K562 (cell line): Measurements from ENCODE around the gene NAP1L4. TPM values are rescaled to one million over a fixed set of nuclear protein-coding genes. Genes with fewer than 3 reads are reported as not detected.
A peak's percentile ranks its signal among the peaks of the same experiment; 100 is the strongest.

Source experiments
- ATAC-seq: fragments of 200-7000 bp; cut with Tn5 transposase; 3 replicates; pipeline ENCODE4 v1.9.1; 2020; ENCODE audit warnings: moderate library complexity
- BruUV-seq: library from RNA; stranded (reverse); fragments of 400-500 nt; replicated peaks from 2 replicates; lab custom pipeline; 2021; lab: Mats Ljungman, UMichigan
- CTCF ChIA-PET: fragments of 300-600 bp; formaldehyde crosslinking; extraction: SDS; loops from one replicate; lab custom pipeline; 2021; ENCODE audit warnings: low intra/inter-chr PET ratio; lab: Yijun Ruan, JAX
- POLR2A ChIA-PET: fragments of 300-600, 350-650 bp; sonication (Branson Sonifier 250); formaldehyde crosslinking; extraction: SDS; loops from one replicate; lab custom pipeline; 2021; ENCODE audit warnings: antibody characterized with exemption, inconsistent platforms; lab: Yijun Ruan, JAX
- DNase-seq, 4 experiments: peaks; one replicate each; pipeline versions ENCODE4 v3.0.0 to v3.0.0-alpha.2; 2011 to 2018; ENCODE audit warnings: low spot score in 3 of 4, mixed read lengths in 3 of 4; ENCODE audit errors: extremely low read depth in 1 of 4
- FAIRE-seq: peaks from 2 replicates; lab custom pipeline; 2011; peaks lifted over from hg19 to GRCh38; lab: Jason Lieb, UNC
- H2AFZ ChIP-seq: 2 replicates; pipeline ENCODE4 v1.6.0; 2011; ENCODE audit warnings: low read depth, low read length, control low read depth, inconsistent platforms
- H3K27ac ChIP-seq: fragments of 200-600 bp; 3 replicates; pipeline ENCODE4 v1.8.0; 2011; ENCODE audit warnings: low read depth, mild to moderate bottlenecking, control low read depth, inconsistent platforms, low read length, moderate library complexity, mixed read lengths; ENCODE audit errors: extremely low read depth
- H3K27me3 ChIP-seq, 2 experiments: fragments of 300-600 bp in 1 of 2; 2 replicates in 1 of 2; 3 replicates in 1 of 2; pipeline versions ENCODE4 v1.6.0 to v1.8.0; 2011; ENCODE audit warnings: inconsistent platforms in 2 of 2, low read length in 2 of 2, mild to moderate bottlenecking in 1 of 2, mixed read lengths in 1 of 2, moderate library complexity in 1 of 2; ENCODE audit not compliant: control insufficient read depth in 2 of 2, insufficient read depth in 2 of 2
- H3K36me3 ChIP-seq: fragments of 300-600 bp; 3 replicates; pipeline ENCODE4 v1.8.0; 2011; ENCODE audit warnings: mild to moderate bottlenecking, low read length, inconsistent platforms; ENCODE audit not compliant: control insufficient read depth, insufficient read depth
- H3K4me1 ChIP-seq, 2 experiments: fragments of 200-600 bp in 1 of 2; replicated peaks in 1 of 2; 2 replicates in 1 of 2; 3 replicates in 1 of 2; pipeline versions ENCODE4 v1.5.1 to v1.8.0; 2011; ENCODE audit warnings: inconsistent platforms in 2 of 2, low read length in 2 of 2, mild to moderate bottlenecking in 1 of 2, mixed read lengths in 1 of 2, moderate library complexity in 1 of 2; ENCODE audit not compliant: control insufficient read depth in 2 of 2, insufficient read depth in 2 of 2
- H3K4me2 ChIP-seq: 2 replicates; pipeline ENCODE4 v1.6.1; 2011; ENCODE audit warnings: low read length, control low read depth, inconsistent platforms, mixed read lengths; ENCODE audit not compliant: insufficient read depth
- H3K4me3 ChIP-seq: fragments of 200-600 bp; sonication (generic), shearing (Covaris generic); 2 replicates; pipeline ENCODE4 v1.5.1; 2016; ENCODE audit warnings: control low read depth, inconsistent platforms
- H3K79me2 ChIP-seq: fragments of 200-600 bp; 3 replicates; pipeline ENCODE4 v1.8.0; 2011; ENCODE audit warnings: low read length, inconsistent platforms; ENCODE audit not compliant: control insufficient read depth, insufficient read depth
- H3K9ac ChIP-seq, 2 experiments: 2 replicates each; pipeline versions ENCODE4 v1.6.0 to v1.6.1; 2011; ENCODE audit warnings: low read depth in 2 of 2, low read length in 2 of 2, control low read depth in 1 of 2, inconsistent platforms in 1 of 2, mild to moderate bottlenecking in 1 of 2, mixed read lengths in 1 of 2; ENCODE audit not compliant: insufficient read depth in 1 of 2
- H3K9me1 ChIP-seq: one replicate; pipeline ENCODE4 v1.6.0; 2011; ENCODE audit warnings: inconsistent platforms, mild to moderate bottlenecking, low read length, moderate library complexity; ENCODE audit not compliant: control insufficient read depth, insufficient read depth
- H3K9me3 ChIP-seq: replicated peaks from 2 replicates; pipeline ENCODE4 v1.5.1; 2011; ENCODE audit warnings: low read depth, low read length, inconsistent platforms; ENCODE audit not compliant: control insufficient read depth, insufficient read depth
- H4K20me1 ChIP-seq: replicated peaks from 2 replicates; pipeline ENCODE4 v1.6.1; 2011; ENCODE audit warnings: low read length, inconsistent platforms, mixed read lengths; ENCODE audit not compliant: control insufficient read depth, insufficient read depth
- CCAR2 ChIP-seq: fragments of 200-400 bp; formaldehyde crosslinking; IDR thresholded peaks from 2 replicates; pipeline ENCODE4 v1.6.1; 2017; ENCODE audit warnings: mild to moderate bottlenecking, low read depth, low read length
- POLR2G ChIP-seq: fragments of 200-400 bp; formaldehyde crosslinking; IDR thresholded peaks from 2 replicates; pipeline ENCODE4 v1.6.1; 2017; ENCODE audit warnings: low read depth, mild to moderate bottlenecking, antibody characterized with exemption, low read length, moderate library complexity
- ZKSCAN1 ChIP-seq: fragments of 150-350 bp; IDR thresholded peaks from 2 replicates; pipeline ENCODE4 v1.6.1; 2016; ENCODE audit warnings: low read depth, low read length
- WGBS: fragments of 100-300 bp; shearing (Covaris generic); methylation state at CpG from one replicate; pipeline ENCODE4 v1.1.6; 2016; ENCODE audit warnings: low coverage, mixed read lengths; ENCODE audit not compliant: insufficient coverage; ENCODE audit errors: missing lambda C conversion rate; 5-methylcytosine and 5-hydroxymethylcytosine counted together
- in situ Hi-C: fragments of 300-500 bp; cut with MboI; formaldehyde crosslinking; loops from 4 replicates; pipeline ENCODE4 v1.15.0; 2018; ENCODE audit warnings: inconsistent platforms, mixed read lengths
- intact Hi-C: fragments of 100-400 bp; cut with micrococcal nuclease; formaldehyde crosslinking; loops from 2 replicates; pipeline ENCODE4 v1.14.2; 2022
- polyA plus RNA-seq, 8 experiments: library from polyadenylated mRNA; depleted of rRNA in 4 of 8; stranded (reverse) in 5 of 8; unstranded in 3 of 8; fragments of >200 nt; fragmentation: Nextera tagmentation in 2 of 8; fragmentation: Illumina TruSeq in 1 of 8; extraction: Ambion mirVana in 2 of 8; extraction: Trizol in 1 of 8; gene quantifications; 2 replicates each; pipeline versions ENCODE4 v1.2.1 to v1.2.3, GENCODE V29; 2011 to 2014; ENCODE audit warnings: inconsistent platforms in 1 of 8, missing spikeins in 1 of 8
- total RNA-seq, 7 experiments: library from RNA; depleted of rRNA in 6 of 7; stranded (reverse); fragments of >200 nt in 6 of 7; fragmentation: Illumina TruSeq in 2 of 7; extraction: Trizol in 2 of 7; gene quantifications; 2 replicates each; pipeline versions ENCODE4 v1.2.1 to v1.2.3, GENCODE V29; 2011 to 2021; ENCODE audit warnings: low replicate concordance in 1 of 7
- TF ChIP-seq, protein P1 (sequence below): fragments of 450-650 bp; IDR thresholded peaks from 2 replicates; pipeline ENCODE4 v1.6.1; 2016; ENCODE audit warnings: low read depth, mild to moderate bottlenecking, moderate library complexity

The NAP1L4 gene
- total and polyA plus RNA-seq, 9 of the 15 experiments (the other 6 are each of a cell fraction or from before 2014, with no cell fraction given), result 34.1 to 237 (median 179) TPM

DNA sequence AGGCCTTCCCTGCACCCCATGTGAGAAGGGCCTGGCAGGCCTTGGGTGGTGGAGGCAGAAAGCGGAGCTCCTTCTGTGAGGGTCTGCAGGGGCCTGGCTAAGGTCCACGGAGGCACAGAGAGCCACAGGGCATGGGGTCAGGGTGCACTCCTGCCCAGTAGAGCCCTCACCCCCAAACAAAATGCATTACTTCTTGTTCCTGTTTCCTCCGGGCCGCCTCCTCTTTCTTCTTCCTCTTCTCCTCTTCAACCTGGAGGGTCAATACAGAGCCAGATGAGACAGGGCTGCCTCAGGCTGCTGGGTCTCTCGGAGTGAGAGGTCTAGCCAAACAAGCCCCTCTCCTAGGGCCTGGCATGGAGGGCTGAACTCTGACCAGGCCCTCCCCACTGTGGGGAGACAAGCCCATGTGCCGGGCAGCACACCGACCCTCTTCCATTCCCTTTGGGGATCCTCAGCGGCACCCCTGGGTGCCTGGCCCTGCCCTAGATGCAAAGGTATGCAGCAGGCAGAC is 10.3 kb upstream of the NAP1L4 start:
- CTCF ChIA-PET, result no interaction called here
- DNase-seq (no peak), ATAC-seq (no peak), FAIRE-seq (no peak)
- H3K4me1 ChIP-seq, result peaks cover 0 to 7% of the 10 kb centered on the region in 2 experiments; a peak in 2 of 5 replicates
- no peak overlapping the region for H3K4me3 ChIP-seq
- no peak overlapping the region for H2AFZ ChIP-seq
- in situ Hi-C loops, result no loop called here
- no peak overlapping the region for H3K4me2 ChIP-seq
- POLR2A ChIA-PET, result interaction anchor here (2.3 to 2.8 kb wide), 2 partner anchors 11 to 13 kb away, joined by 7 to 15 read pairs; partner anchors contain the start of gene NAP1L4
- BruUV-seq, result no TSS peak
- WGBS, result 90% methylated on average over 8 of the region's 8 CpGs
- peaks cover 64% of the 10 kb centered on the region; the same call in 2 of the 3 replicates for H3K36me3 ChIP-seq
- H3K27me3 ChIP-seq, result no peaks in the 10 kb centered on the region
- 0 out of 4 replicates have a peak overlapping the region, but pooled peaks of 1 of the 2 experiments have one; percentile 55 for H3K9ac ChIP-seq
- H3K9me3 ChIP-seq, result no peaks in the 10 kb centered on the region
- TF ChIP-seq ZKSCAN1, result no peak
- no peaks in the 10 kb centered on the region for H3K79me2 ChIP-seq
- intact Hi-C loops, result no loop called here
- H3K27ac ChIP-seq, result no peak overlapping the region
- H4K20me1 ChIP-seq, result no peaks in the 10 kb centered on the region
- H3K9me1 ChIP-seq, result peaks cover 2% of the 10 kb centered on the region

DNA sequence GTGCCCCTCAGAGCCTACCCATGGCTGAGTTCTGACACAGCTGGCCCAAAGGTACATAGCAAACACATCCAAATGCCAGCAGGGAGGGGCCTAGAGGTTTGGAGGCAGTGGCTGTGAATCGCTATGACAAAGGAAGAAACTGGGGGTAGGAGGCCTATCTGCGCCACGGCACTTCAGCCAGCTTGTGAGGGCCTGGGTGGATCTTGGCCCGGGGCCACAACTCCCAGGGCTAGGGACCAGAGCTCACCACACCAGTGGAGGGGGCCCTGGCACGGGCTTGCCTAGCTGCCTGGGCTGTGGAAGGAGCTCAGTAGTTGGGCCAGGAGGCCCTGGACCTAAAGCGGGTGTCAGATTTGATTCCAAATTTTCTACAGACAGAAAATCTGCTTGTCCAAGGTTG is 9.4 kb upstream of the NAP1L4 start:
- H3K4me1 ChIP-seq, result peaks cover 0 to 1% of the 10 kb centered on the region in 2 experiments; a peak in 2 of 5 replicates
- no peak for DNase-seq
- TF ChIP-seq CCAR2, result no peak
- peak; percentile 34; the same call in 1 of the 2 replicates for TF ChIP-seq POLR2G
- TF ChIP-seq, protein P1, sequence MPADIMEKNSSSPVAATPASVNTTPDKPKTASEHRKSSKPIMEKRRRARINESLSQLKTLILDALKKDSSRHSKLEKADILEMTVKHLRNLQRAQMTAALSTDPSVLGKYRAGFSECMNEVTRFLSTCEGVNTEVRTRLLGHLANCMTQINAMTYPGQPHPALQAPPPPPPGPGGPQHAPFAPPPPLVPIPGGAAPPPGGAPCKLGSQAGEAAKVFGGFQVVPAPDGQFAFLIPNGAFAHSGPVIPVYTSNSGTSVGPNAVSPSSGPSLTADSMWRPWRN, result no peak
- TF ChIP-seq, all 486 proteins: peak for 1
- 90% methylated on average over 6 of the region's 6 CpGs for WGBS
- H3K27me3 ChIP-seq, result no peaks in the 10 kb centered on the region
- no peak for FAIRE-seq
- no peak overlapping the region for H3K27ac ChIP-seq
- no peak overlapping the region for H3K4me3 ChIP-seq
- H3K79me2 ChIP-seq, result no peaks in the 10 kb centered on the region
- peaks cover 2% of the 10 kb centered on the region for H3K9me1 ChIP-seq
- no peak overlapping the region for H3K4me2 ChIP-seq
- H3K9me3 ChIP-seq, result no peaks in the 10 kb centered on the region
- peaks cover 58% of the 10 kb centered on the region; the same call in 2 of the 3 replicates for H3K36me3 ChIP-seq
- POLR2A ChIA-PET, result interaction anchor here (0.6 to 2.8 kb wide), 7 partner anchors 10 to 229 kb away, joined by 3 to 15 read pairs (median 3); partner anchors contain the start of genes NAP1L4 and PHLDA2
- peak overlapping the region in 1 of 2 experiments; percentile 55; a peak in 2 of 4 replicates for H3K9ac ChIP-seq
- intact Hi-C loops (no loop called here), in situ Hi-C loops (no loop called here)
- no TSS peak for BruUV-seq
- H2AFZ ChIP-seq, result no peak overlapping the region
- H4K20me1 ChIP-seq, result no peaks in the 10 kb centered on the region
- no peak for ATAC-seq
- CTCF ChIA-PET, result no interaction called here
